ENCODE data around the gene KCNIP4. TPM values are rescaled to one million over a fixed set of nuclear protein-coding genes. Genes with fewer than 3 reads are reported as not detected.

The KCNIP4 gene
- total RNA-seq, 1 donor from 2014 or later, result not detected

DNA sequence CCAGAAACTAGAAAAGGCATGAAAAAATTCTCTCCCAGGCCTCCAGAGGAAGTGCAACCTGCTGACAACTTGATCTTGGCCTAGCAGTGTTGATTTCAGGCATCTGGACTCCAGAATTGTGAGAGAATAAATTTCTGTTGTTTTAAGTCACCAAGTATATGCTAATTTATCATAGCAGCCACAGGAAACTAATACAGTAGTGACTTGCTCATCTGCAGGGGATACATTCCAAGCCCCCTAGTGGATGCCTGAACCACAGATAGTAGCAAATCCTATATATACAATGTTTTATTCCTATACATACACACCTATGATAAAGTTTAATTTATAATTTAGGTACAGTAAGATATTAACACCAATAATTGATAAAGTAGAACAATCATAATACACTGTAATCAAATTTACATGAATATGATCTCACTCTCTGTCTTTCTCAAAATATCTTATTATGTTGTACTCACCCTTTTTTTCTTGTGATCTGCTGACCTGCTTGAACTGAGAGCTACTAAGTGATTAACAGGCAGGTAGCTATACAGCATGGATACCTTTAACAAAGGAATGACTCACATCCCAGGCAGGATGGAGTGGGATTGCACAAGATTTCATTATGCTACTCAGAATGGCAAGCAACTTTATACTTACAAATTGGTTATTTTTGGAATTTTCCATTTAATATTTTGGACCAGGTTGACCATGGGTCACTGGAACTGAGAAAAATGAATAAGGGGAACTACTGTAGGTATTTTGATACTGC is 501.1 kb downstream of the KCNIP4 start:
- no peak overlapping the region for H3K27ac Mint-ChIP-seq
- CTCF ChIA-PET, result no interaction called here
- TF ChIP-seq, protein P1, sequence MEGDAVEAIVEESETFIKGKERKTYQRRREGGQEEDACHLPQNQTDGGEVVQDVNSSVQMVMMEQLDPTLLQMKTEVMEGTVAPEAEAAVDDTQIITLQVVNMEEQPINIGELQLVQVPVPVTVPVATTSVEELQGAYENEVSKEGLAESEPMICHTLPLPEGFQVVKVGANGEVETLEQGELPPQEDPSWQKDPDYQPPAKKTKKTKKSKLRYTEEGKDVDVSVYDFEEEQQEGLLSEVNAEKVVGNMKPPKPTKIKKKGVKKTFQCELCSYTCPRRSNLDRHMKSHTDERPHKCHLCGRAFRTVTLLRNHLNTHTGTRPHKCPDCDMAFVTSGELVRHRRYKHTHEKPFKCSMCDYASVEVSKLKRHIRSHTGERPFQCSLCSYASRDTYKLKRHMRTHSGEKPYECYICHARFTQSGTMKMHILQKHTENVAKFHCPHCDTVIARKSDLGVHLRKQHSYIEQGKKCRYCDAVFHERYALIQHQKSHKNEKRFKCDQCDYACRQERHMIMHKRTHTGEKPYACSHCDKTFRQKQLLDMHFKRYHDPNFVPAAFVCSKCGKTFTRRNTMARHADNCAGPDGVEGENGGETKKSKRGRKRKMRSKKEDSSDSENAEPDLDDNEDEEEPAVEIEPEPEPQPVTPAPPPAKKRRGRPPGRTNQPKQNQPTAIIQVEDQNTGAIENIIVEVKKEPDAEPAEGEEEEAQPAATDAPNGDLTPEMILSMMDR (IDR thresholded peaks at IDR 0.05), result no peak

DNA sequence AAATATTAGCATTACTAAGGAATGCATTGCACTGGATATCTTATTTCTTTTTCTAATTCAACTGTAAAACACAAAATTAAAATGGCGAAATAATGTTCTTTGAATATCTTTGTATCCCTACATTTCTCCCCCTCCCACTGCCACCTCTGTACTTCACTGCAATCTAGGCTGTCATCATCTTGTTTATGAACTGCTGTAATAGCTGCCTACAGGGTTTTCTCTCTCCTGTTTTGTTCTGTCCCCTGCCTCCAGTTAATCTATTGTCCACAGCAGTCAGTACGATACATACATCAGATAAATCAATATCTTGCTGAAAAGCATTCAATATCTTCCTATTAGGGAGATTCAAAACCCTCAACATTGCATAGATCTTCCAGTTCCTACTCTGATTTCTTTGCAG is 528.4 kb downstream of the KCNIP4 start:
- Mint-ChIP-seq H3K27me3 (no peaks in the 10 kb centered on the region), H3K27ac (no peak overlapping the region), H3K9me3 (peaks cover 3% of the 10 kb centered on the region), H3K4me1 (no peaks in the 10 kb centered on the region), H3K4me3 (no peak overlapping the region), H3K36me3 (ENCODE audit: low read depth) (no peaks in the 10 kb centered on the region)
- TF ChIP-seq, protein P1 (IDR thresholded peaks at IDR 0.05), result no peak
- DNase-seq (no peak), ATAC-seq (ENCODE audit: low read depth) (no peak)
- ChIA-PET POLR2A (no interaction called here), CTCF (no interaction called here)
- intact Hi-C loops (cut with micrococcal nuclease), result no loop called here

More for the DNA sequence above, 501.1 kb downstream of the KCNIP4 start:
- H3K4me3 Mint-ChIP-seq, result no peak overlapping the region
- peaks cover 5% of the 10 kb centered on the region for H3K9me3 Mint-ChIP-seq
- H3K27me3 Mint-ChIP-seq, result no peaks in the 10 kb centered on the region
- DNase-seq (no peak), ATAC-seq (ENCODE audit: low read depth) (no peak)
- H3K4me1 Mint-ChIP-seq, result no peaks in the 10 kb centered on the region
- no peaks in the 10 kb centered on the region for H3K36me3 Mint-ChIP-seq (ENCODE audit: low read depth)
- POLR2A ChIA-PET, result no interaction called here
- intact Hi-C loops (cut with micrococcal nuclease), result no loop called here

DNA sequence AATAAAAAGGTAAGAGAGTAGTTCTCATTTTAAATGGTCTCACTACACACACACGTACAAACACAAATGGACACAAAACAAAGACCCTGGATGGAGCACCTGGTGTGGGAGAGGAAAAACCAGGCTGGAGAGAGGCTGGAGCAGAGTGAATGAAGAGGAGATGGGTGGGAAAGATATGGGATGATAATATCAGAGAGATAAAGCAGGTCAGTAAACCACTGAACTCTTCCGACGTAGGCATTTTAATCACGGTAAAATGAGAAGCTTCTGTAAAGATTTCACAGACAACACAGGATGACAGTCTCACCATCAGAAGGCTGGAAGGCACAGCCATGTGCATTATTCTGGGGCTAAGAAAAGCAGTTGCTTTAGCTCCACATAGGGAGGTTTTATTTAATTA is 532.8 kb downstream of the KCNIP4 start:
- H3K4me3 Mint-ChIP-seq, result no peak overlapping the region
- H3K9me3 Mint-ChIP-seq, result peaks cover 4% of the 10 kb centered on the region
- no peak for ATAC-seq (ENCODE audit: low read depth)
- no peaks in the 10 kb centered on the region for H3K27me3 Mint-ChIP-seq
- no peaks in the 10 kb centered on the region for H3K4me1 Mint-ChIP-seq
- DNase-seq, result no peak
- TF ChIP-seq, protein P1 (IDR thresholded peaks at IDR 0.05), result no peak
- no peak overlapping the region for H3K27ac Mint-ChIP-seq
- no peaks in the 10 kb centered on the region for H3K36me3 Mint-ChIP-seq (ENCODE audit: low read depth)
- ChIA-PET POLR2A (no interaction called here), CTCF (no interaction called here)
- intact Hi-C loops (cut with micrococcal nuclease), result no loop called here

DNA sequence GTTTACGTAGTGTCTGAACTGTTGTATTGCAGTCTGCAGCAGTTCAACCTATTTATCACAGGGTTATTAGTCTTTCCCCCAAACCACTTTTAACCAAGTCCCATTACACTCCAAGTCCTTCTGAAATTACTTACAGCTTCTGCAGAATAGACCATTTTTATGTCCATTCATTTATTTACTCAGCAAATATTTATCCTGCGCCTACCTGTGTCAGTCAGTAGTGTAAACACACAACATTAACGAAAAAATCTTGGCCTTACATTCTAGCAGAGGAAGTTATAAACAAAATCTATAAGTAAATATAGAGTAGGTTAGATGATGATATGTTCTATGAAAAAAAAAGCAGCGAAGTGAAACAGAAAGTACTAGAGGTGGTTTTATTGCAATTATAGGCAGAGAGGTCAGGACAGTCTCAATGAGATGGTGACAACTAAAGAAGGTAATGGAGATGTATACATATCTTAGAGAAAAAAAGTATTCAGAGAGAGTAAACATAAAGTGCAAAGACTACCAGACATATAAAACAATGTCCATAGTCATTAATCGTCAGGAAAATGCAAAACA is 534.7 kb downstream of the KCNIP4 start:
- H3K4me1 Mint-ChIP-seq, result no peaks in the 10 kb centered on the region
- DNase-seq, result no peak
- H3K4me3 Mint-ChIP-seq, result no peak overlapping the region
- POLR2A ChIA-PET, result no interaction called here
- CTCF ChIA-PET, result no interaction called here
- TF ChIP-seq, protein P1 (IDR thresholded peaks at IDR 0.05), result no peak
- no peaks in the 10 kb centered on the region for H3K27me3 Mint-ChIP-seq
- peaks cover 4% of the 10 kb centered on the region for H3K9me3 Mint-ChIP-seq
- H3K36me3 Mint-ChIP-seq (ENCODE audit: low read depth), result no peaks in the 10 kb centered on the region
- ATAC-seq (ENCODE audit: low read depth), result no peak
- intact Hi-C loops (cut with micrococcal nuclease), result no loop called here
- H3K27ac Mint-ChIP-seq, result no peak overlapping the region

GRCh38 chr4:21411086-21411485 is 537.5 kb downstream of the KCNIP4 start:
- TF ChIP-seq, protein P1 (IDR thresholded peaks at IDR 0.05), result no peak
- ATAC-seq (ENCODE audit: low read depth) (no peak), DNase-seq (no peak)
- Mint-ChIP-seq H3K4me1 (no peaks in the 10 kb centered on the region), H3K27me3 (no peaks in the 10 kb centered on the region), H3K4me3 (no peak overlapping the region), H3K36me3 (ENCODE audit: low read depth) (no peaks in the 10 kb centered on the region), H3K27ac (no peak overlapping the region), H3K9me3 (peaks cover 4% of the 10 kb centered on the region)
- CTCF ChIA-PET, result no interaction called here
- intact Hi-C loops (cut with micrococcal nuclease), result no loop called here
- POLR2A ChIA-PET, result no interaction called here
